Measurements from ENCODE around the gene PCDHA2. TPM values are rescaled to one million over a fixed set of nuclear protein-coding genes. Genes with fewer than 3 reads are reported as not detected.
A peak's percentile ranks its signal among the peaks of the same experiment; 100 is the strongest.

PCDHA2 gene
- under 1 TPM; 0.18 to 0.52 TPM for total RNA-seq
- under 1 TPM; 0.15 to 0.46 (median 0.35) TPM for polyA plus RNA-seq (ENCODE audit: insufficient read length in 6 of 6)
- long read RNA-seq, donor 1, result 0 reads
- long read RNA-seq, donor 2, result 0 reads
- long read RNA-seq, donor 3, partial matches to known transcripts, result 0 of 1 reads
- long read RNA-seq, donor 3, other reads (novel, unspliced or antisense), result 0 of 1 reads
- long read RNA-seq, donor 4, result 0 reads
- long read RNA-seq, donor 5, result 0 reads
- long read RNA-seq, donor 6, result 0 reads
- long read RNA-seq, donor 7, result 0 reads
- long read RNA-seq, donor 8, result 0 reads
- long read RNA-seq, donor 9, result 0 reads
- long read RNA-seq, donor 10, result 0 reads
- long read RNA-seq, donor 11, partial matches to known transcripts, result 0 of 4 reads
- long read RNA-seq, donor 11, other reads (novel, unspliced or antisense), result 0 of 4 reads
- long read RNA-seq, donor 12, result 0 reads

- H3K4me1 ChIP-seq, result no peaks in the 10 kb centered on the region
- peaks cover 0 to 79% of the 10 kb centered on the region in 2 donors for H3K9me3 ChIP-seq
- H3K27ac ChIP-seq, result no peak within 1 kb of the TSS
- intact Hi-C loops (cut with DNase I), result no loop called here
- H3K27me3 ChIP-seq, result peaks cover 0 to 66% of the 10 kb centered on the region in 2 donors
- H3K36me3 ChIP-seq, result no peaks in the 10 kb centered on the region
- DNase-seq (peak in 1 of 4 donors; percentile 7), ATAC-seq (no peak)
- TF ChIP-seq CTCF (IDR thresholded peaks at IDR 0.05), result no peak
- peak within 1 kb of the TSS in 1 of 2 donors; percentile 8 for H3K4me3 ChIP-seq
Measured at GRCh38 chr5:140794595-140795258, at the start of gene PCDHA2. Gene PCDHA2, plus strand, starts transcription at chr5:140794852.

- intact Hi-C loops (cut with DNase I), result no loop called here
- no peak for ATAC-seq
- DNase-seq, result no peak
- no peaks in the 10 kb centered on the region for H3K36me3 ChIP-seq
- H3K9me3 ChIP-seq, result peaks cover 0 to 98% of the 10 kb centered on the region in 2 donors
- TF ChIP-seq CTCF (IDR thresholded peaks at IDR 0.05), result no peak
- no peak overlapping the region for H3K4me3 ChIP-seq
- no peak overlapping the region for H3K27ac ChIP-seq
- H3K4me1 ChIP-seq, result no peaks in the 10 kb centered on the region
- no peaks in the 10 kb centered on the region for H3K27me3 ChIP-seq
Measured at GRCh38 chr5:140753561-140753960, 41.1 kb upstream of the PCDHA2 start.

DNA sequence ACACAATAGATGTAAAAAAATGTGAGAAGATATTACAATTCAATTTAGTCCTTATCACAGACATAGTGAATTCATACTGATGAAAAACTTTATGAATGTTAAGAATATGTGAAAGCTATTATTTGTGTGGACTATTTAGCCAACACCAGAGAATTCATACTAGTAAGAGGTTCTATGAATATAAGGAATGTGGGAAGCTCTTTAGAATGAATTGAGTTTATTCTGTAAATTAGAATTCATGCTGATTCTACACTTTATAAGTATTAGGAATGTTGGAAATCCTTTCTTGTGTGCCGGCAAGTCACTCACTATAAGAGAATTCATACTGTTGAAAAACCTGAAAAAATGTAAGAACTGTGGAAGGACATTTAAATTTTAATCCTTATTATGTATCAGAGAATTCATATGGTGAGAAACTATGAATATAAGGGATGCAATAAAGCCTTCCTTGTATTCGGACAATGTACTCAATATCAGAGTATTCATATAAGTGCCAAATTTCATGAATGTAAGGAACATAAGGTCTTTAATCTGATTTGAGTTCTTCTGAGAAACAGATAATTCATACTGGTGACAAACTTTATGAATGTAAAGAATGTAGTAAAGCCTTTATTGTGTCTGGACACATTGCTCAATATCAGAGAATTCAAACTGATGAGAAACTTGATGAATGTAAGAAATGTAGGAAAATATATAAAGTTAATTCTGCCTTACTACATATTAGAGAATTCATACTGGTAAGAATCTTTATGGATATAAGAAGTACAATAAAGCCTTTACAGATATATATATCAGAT lies 30.3 kb upstream of the PCDHA2 start:
- Histone ChIP-seq H3K4me1 (no peaks in the 10 kb centered on the region), H3K27ac (no peak overlapping the region), H3K9me3 (peaks cover 6 to 99% of the 10 kb centered on the region in 2 donors), H3K27me3 (no peaks in the 10 kb centered on the region), H3K4me3 (no peak overlapping the region), H3K36me3 (no peaks in the 10 kb centered on the region)
- TF ChIP-seq CTCF (IDR thresholded peaks at IDR 0.05), result no peak
- no peak for ATAC-seq
- intact Hi-C loops (cut with DNase I), result no loop called here
- no peak for DNase-seq

GRCh38 chr5:140767444-140767843 lies 27.2 kb upstream of the PCDHA2 start:
- intact Hi-C loops (cut with DNase I), result no loop called here
- H3K36me3 ChIP-seq, result no peaks in the 10 kb centered on the region
- no peak for DNase-seq
- no peak overlapping the region for H3K27ac ChIP-seq
- TF ChIP-seq CTCF (IDR thresholded peaks at IDR 0.05), result no peak
- no peaks in the 10 kb centered on the region for H3K27me3 ChIP-seq
- peaks cover 6 to 100% of the 10 kb centered on the region in 2 donors for H3K9me3 ChIP-seq
- H3K4me3 ChIP-seq, result no peak overlapping the region
- no peaks in the 10 kb centered on the region for H3K4me1 ChIP-seq
- no peak for ATAC-seq
